ENCODE data around the gene APAF1. TPM values are rescaled to one million over a fixed set of nuclear protein-coding genes. Genes with fewer than 3 reads are reported as not detected.

Gene APAF1
- polyA plus RNA-seq, 1 of the 3 experiments (the other 2 are of a cell fraction): 3.3 TPM

DNA sequence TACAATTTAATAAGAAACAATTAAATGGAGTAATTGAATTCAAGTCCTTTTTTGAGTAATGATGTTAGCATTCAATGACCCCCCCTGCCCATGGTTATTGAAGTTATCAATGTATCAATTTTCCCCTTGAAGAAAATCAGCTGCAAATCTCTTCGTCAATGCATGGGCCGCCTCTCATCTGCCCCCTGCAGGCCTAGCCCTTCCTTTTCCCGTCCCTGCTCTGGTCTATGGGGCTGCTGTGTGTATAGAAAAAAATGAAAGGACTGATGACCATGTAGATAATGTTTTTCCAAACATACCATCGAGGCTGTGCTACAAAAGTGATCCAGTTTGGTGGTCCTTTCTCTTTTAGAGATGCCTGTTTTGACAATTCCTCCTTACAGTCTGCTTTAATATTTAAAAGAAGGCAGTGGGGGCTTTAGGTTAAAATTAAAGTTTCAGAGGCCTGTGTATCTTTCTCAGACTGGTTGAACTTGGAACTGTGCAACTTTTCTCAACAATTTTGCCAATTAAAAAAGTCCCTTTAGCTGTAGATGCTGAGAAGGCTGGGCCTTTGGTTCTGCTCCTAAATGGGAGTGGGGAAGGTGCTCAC is 98.4 kb downstream of the APAF1 start:
- peak; percentile 68 for DNase-seq
- CTCF ChIA-PET: interaction anchor here (0.8 to 2.3 kb wide), 8 partner anchors 10 to 56 kb away, joined by 3 to 10 read pairs (median 4); no protein-coding TSS in a partner anchor
- POLR2A ChIA-PET: no interaction called here
- H4K20me1 ChIP-seq (ENCODE audit: insufficient read depth): no peaks in the 10 kb centered on the region
- H3K9me2 ChIP-seq: no peaks in the 10 kb centered on the region
- WGBS (ENCODE audit: low lambda C conversion rate): 35% methylated on average over 4 of the region's 4 CpGs
- H2AFZ ChIP-seq (ENCODE audit: low read depth): no peak overlapping the region; the same call in 1 of the 2 replicates
- no peak overlapping the region for H3K27ac ChIP-seq (ENCODE audit: low read depth in 2 of 2, low read length in 1 of 2)
- no peaks in the 10 kb centered on the region for H3F3A ChIP-seq (replicated peaks; ENCODE audit: insufficient read depth)
- H3K79me2 ChIP-seq (ENCODE audit: insufficient read depth): no peaks in the 10 kb centered on the region
- peaks cover 0 to 8% of the 10 kb centered on the region in 2 experiments; a peak in 2 of 4 replicates for H3K4me1 ChIP-seq (ENCODE audit: control insufficient read depth in 1 of 2, insufficient read depth in 2 of 2, low read depth in 1 of 2, low read length in 1 of 2)
- no peaks in the 10 kb centered on the region for H3K27me3 ChIP-seq (ENCODE audit: insufficient read depth)
- H3K9me3 ChIP-seq: no peaks in the 10 kb centered on the region
- H3K36me3 ChIP-seq (replicated peaks in 1 of 2; ENCODE audit: control insufficient read depth in 1 of 2, insufficient read depth in 2 of 2, low read length in 1 of 2): no peaks in the 10 kb centered on the region
- no peak for TF ChIP-seq GATA2 (CRISPR knock-in tag; IDR thresholded peaks at IDR 0.05)
- TF ChIP-seq SMC3 (IDR thresholded peaks at IDR 0.05; ENCODE audit: low read depth, low read length): peak; percentile 46; the same call in 1 of the 2 replicates
- TF ChIP-seq MXI1 (IDR thresholded peaks at IDR 0.05; ENCODE audit: low read depth, low read length): no peak
- TF ChIP-seq RAD21 (IDR thresholded peaks at IDR 0.05; ENCODE audit: low read length): peak; percentile 49
- TF ChIP-seq, protein P1, sequence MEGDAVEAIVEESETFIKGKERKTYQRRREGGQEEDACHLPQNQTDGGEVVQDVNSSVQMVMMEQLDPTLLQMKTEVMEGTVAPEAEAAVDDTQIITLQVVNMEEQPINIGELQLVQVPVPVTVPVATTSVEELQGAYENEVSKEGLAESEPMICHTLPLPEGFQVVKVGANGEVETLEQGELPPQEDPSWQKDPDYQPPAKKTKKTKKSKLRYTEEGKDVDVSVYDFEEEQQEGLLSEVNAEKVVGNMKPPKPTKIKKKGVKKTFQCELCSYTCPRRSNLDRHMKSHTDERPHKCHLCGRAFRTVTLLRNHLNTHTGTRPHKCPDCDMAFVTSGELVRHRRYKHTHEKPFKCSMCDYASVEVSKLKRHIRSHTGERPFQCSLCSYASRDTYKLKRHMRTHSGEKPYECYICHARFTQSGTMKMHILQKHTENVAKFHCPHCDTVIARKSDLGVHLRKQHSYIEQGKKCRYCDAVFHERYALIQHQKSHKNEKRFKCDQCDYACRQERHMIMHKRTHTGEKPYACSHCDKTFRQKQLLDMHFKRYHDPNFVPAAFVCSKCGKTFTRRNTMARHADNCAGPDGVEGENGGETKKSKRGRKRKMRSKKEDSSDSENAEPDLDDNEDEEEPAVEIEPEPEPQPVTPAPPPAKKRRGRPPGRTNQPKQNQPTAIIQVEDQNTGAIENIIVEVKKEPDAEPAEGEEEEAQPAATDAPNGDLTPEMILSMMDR (IDR thresholded peaks at IDR 0.05): peak; percentile 60
- no peak overlapping the region for H3K9ac ChIP-seq
- H3K4me2 ChIP-seq: no peak overlapping the region
- H3K4me3 ChIP-seq (ENCODE audit: low read depth in 2 of 2, low read length in 1 of 2): no peak overlapping the region; a peak in 1 of 4 replicates

DNA sequence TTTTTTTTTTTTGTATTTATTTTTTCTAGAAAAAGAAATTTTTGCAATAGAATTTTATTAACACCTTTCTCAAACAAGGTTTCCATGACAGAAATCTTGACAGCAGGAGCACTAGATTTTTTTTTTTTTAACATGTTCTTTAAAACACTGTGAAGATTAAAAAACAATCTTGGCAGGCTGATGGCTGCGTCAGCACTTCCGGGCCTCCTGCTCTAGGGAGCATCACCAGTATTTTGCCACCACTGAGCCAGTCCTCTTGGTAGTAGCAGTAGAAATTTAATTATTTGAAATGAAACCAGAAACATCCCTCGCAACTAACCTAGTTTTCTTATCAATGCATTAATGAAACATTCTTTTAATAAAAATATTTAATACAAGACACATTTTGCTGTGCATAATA is 99.6 kb downstream of the APAF1 start:
- Histone ChIP-seq H3K27me3 (ENCODE audit: insufficient read depth) (no peaks in the 10 kb centered on the region), H2AFZ (ENCODE audit: low read depth) (no peak overlapping the region), H3K9me2 (no peaks in the 10 kb centered on the region), H3F3A (replicated peaks; ENCODE audit: insufficient read depth) (no peaks in the 10 kb centered on the region), H3K36me3 (replicated peaks in 1 of 2; ENCODE audit: control insufficient read depth in 1 of 2, insufficient read depth in 2 of 2, low read length in 1 of 2) (no peaks in the 10 kb centered on the region), H3K79me2 (ENCODE audit: insufficient read depth) (no peaks in the 10 kb centered on the region), H3K27ac (ENCODE audit: low read depth in 2 of 2, low read length in 1 of 2) (no peak overlapping the region), H3K4me1 (ENCODE audit: control insufficient read depth in 1 of 2, insufficient read depth in 2 of 2, low read depth in 1 of 2, low read length in 1 of 2) (peaks cover 0 to 8% of the 10 kb centered on the region in 2 experiments; a peak in 2 of 4 replicates), H3K4me3 (ENCODE audit: low read depth in 2 of 2, low read length in 1 of 2) (no peak overlapping the region), H3K9me3 (no peaks in the 10 kb centered on the region), H4K20me1 (ENCODE audit: insufficient read depth) (no peaks in the 10 kb centered on the region), H3K9ac (no peak overlapping the region), H3K4me2 (no peak overlapping the region)
- WGBS (ENCODE audit: low lambda C conversion rate): 76% methylated on average over 3 of the region's 3 CpGs
- DNase-seq: no peak
- ChIA-PET CTCF (no interaction called here), POLR2A (no interaction called here)
- no peak for TF ChIP-seq SIN3A (IDR thresholded peaks at IDR 0.05; ENCODE audit: borderline replicate concordance, low read depth, low read length)
- no peak for TF ChIP-seq RXRA (IDR thresholded peaks at IDR 0.05; ENCODE audit: borderline replicate concordance, low read depth)
- no peak for TF ChIP-seq TCF12 (IDR thresholded peaks at IDR 0.05)
- no peak for TF ChIP-seq RCOR1 (IDR thresholded peaks at IDR 0.05; ENCODE audit: low read length)
- TF ChIP-seq, protein P2, sequence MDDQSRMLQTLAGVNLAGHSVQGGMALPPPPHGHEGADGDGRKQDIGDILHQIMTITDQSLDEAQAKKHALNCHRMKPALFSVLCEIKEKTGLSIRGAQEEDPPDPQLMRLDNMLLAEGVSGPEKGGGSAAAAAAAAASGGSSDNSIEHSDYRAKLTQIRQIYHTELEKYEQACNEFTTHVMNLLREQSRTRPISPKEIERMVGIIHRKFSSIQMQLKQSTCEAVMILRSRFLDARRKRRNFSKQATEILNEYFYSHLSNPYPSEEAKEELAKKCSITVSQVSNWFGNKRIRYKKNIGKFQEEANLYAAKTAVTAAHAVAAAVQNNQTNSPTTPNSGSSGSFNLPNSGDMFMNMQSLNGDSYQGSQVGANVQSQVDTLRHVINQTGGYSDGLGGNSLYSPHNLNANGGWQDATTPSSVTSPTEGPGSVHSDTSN (IDR thresholded peaks at IDR 0.05): no peak
- no peak for TF ChIP-seq MXI1 (IDR thresholded peaks at IDR 0.05; ENCODE audit: low read depth, low read length)
- no peak for TF ChIP-seq FOXM1 (IDR thresholded peaks at IDR 0.05; ENCODE audit: low read depth)
- TF ChIP-seq TEAD4 (IDR thresholded peaks at IDR 0.05; ENCODE audit: borderline replicate concordance, insufficient read depth): no peak
- no peak for TF ChIP-seq CHD2 (IDR thresholded peaks at IDR 0.05; ENCODE audit: low read length, partially characterized antibody)
- TF ChIP-seq, protein P3, sequence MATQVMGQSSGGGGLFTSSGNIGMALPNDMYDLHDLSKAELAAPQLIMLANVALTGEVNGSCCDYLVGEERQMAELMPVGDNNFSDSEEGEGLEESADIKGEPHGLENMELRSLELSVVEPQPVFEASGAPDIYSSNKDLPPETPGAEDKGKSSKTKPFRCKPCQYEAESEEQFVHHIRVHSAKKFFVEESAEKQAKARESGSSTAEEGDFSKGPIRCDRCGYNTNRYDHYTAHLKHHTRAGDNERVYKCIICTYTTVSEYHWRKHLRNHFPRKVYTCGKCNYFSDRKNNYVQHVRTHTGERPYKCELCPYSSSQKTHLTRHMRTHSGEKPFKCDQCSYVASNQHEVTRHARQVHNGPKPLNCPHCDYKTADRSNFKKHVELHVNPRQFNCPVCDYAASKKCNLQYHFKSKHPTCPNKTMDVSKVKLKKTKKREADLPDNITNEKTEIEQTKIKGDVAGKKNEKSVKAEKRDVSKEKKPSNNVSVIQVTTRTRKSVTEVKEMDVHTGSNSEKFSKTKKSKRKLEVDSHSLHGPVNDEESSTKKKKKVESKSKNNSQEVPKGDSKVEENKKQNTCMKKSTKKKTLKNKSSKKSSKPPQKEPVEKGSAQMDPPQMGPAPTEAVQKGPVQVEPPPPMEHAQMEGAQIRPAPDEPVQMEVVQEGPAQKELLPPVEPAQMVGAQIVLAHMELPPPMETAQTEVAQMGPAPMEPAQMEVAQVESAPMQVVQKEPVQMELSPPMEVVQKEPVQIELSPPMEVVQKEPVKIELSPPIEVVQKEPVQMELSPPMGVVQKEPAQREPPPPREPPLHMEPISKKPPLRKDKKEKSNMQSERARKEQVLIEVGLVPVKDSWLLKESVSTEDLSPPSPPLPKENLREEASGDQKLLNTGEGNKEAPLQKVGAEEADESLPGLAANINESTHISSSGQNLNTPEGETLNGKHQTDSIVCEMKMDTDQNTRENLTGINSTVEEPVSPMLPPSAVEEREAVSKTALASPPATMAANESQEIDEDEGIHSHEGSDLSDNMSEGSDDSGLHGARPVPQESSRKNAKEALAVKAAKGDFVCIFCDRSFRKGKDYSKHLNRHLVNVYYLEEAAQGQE (IDR thresholded peaks at IDR 0.05; ENCODE audit: low read depth, low read length): no peak
- TF ChIP-seq RAD21 (IDR thresholded peaks at IDR 0.05; ENCODE audit: low read length): no peak
- no peak for TF ChIP-seq YY1 (IDR thresholded peaks at IDR 0.05; ENCODE audit: low read depth)
- no peak for TF ChIP-seq ELF1 (IDR thresholded peaks at IDR 0.05)
- no peak for TF ChIP-seq GATA2 (CRISPR knock-in tag; IDR thresholded peaks at IDR 0.05)
- TF ChIP-seq FOXJ3 (CRISPR knock-in tag; IDR thresholded peaks at IDR 0.05): no peak
- no peak for TF ChIP-seq EZH2phosphoT487 (IDR thresholded peaks at IDR 0.05; ENCODE audit: borderline replicate concordance, low read depth)
- TF ChIP-seq, protein P4, sequence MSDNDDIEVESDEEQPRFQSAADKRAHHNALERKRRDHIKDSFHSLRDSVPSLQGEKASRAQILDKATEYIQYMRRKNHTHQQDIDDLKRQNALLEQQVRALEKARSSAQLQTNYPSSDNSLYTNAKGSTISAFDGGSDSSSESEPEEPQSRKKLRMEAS (IDR thresholded peaks at IDR 0.05; ENCODE audit: low read depth): no peak
- no peak for TF ChIP-seq MEF2A (IDR thresholded peaks at IDR 0.05; ENCODE audit: borderline replicate concordance, low read depth)
- no peak for TF ChIP-seq NFIC (IDR thresholded peaks at IDR 0.05; ENCODE audit: borderline replicate concordance)

Measured in SK-N-SH (cell line).